ENCODE results near the gene RAB11FIP3.

Gene RAB11FIP3

DNA sequence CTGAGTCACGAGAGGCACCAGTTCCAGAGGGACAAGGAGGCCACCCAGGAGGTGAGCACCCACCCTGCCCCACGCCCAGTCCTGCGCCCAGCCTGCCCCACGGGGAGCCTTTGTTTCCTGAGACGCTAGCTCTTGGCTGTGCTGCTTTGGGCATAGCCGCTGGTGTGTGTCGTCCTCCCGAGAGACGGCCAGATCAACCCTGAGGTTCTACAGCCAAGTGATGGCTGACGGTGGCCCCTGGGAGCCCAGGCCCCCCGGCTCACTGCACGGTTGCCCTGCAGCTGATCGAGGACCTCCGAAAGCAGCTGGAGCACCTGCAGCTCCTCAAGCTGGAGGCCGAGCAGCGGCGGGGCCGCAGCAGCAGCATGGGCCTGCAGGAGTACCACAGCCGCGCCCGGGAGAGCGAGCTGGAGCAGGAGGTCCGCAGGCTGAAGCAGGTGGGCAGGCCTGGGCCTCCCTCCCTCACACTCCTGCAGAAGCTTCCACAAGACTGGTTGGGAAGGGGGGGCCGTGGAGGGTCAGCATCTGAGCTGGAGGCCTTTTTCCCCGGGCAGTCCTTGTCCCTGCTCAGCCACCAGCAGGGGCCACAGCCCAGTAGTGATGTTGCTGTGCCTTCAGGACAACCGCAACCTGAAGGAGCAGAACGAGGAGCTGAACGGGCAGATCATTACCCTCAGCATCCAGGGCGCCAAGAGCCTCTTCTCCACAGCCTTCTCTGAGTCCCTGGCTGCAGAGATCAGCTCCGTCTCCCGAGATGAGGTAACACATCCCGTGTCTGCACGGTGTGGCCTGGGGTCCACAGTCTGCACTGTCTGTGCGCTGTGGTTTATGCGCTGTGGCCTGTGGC is 94.6 kb downstream of the RAB11FIP3 start:
- no peak for DNase-seq

DNA sequence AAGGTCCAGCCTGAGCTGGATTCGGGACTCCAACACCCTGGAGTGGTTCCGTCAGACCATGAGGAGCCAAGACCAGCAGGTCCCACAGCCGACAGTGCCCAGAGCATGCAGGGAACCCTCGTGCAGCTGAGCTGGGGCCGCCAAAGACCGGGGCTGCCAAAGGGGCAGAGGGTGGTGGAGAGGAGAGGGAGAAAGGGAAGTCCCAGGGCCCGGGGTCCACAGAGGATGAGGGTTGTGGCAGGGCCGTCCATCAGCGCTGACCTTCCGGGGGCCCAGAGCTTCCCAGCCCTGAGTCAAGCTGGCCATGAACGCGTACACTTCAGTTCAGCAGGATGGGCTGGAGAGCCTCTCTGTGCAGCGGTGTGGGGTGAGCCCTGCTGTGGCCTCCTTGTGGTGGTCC is 95.4 kb downstream of the RAB11FIP3 start:
- no peak for DNase-seq

DNA sequence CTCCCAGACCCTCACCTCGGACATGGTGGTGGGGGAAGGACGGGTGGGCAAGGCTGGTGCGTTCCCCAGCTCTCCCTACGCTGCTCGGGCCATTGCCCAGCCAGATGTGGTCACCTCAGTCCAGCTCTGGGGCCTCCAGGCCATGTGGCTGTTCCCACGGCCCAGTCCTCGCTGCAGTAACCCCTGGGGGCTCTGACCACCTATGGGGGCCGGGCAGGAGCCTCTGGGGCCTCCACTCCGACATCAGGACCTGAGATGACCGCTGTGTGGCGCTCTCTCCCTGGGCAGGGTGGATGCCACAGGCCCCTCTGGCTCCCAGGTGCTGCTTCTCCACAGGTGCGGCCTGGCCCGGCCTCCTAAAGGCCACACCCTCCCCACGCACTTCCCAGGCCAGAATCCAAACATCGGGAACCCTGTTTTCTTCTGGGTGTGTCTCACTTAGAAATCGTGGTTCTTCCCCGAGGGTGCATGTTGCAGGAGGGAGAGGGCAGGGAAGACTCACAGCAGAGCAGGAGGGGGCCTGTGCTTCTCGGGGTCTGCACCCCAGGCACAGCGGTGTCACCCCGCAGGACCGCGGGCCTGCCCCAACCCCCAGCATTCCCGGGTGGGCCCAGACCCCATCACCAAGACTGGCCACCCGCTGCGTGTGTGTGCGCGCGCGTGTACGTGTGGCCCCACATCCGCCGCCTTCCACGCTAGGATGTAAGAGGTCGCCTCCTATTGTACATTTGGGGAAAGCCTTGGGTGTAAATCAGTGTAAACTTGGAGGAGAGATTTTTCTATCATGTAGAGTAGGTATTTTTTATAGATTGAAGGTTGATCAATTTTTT is 96.1 kb downstream of the RAB11FIP3 start:
- DNase-seq: no peak

DNA sequence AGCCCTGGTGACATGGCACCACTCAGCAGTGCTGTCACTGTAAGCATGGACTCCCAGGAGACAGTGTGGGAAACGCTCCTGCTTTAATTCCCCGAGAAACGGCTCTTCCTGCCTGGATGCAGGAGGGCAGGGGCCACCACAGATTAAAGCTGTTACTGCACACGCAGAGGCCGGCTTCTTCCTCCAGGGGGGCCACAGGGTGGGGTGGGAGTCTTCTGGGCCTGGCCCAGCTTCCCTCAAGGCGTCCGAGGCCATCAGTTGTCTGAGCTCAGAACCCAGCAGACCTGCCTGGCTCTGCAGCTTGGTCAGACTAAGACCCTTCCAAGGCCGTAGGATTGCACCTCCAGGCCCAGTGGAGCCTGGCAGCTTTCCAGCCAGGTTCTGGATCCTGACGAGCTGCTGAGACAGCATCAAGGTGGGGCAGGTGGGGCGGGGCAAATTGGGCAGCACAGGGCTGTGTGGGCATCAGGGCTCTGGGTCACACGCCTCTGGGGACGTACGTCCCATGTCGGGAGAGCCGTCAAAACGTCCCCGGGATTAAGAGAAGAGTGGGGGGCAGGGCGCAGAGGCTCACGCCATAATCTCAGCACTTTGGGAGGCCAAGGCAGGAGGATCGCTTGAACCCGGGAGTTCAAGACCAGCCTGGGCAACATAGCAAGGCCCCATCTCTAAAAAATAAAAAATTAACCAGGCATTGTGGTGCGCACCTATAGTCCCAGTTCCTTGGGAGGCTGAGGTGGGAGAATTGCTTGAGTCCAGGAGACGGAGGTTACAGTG is 97.1 kb downstream of the RAB11FIP3 start:
- no peak for DNase-seq

DNA sequence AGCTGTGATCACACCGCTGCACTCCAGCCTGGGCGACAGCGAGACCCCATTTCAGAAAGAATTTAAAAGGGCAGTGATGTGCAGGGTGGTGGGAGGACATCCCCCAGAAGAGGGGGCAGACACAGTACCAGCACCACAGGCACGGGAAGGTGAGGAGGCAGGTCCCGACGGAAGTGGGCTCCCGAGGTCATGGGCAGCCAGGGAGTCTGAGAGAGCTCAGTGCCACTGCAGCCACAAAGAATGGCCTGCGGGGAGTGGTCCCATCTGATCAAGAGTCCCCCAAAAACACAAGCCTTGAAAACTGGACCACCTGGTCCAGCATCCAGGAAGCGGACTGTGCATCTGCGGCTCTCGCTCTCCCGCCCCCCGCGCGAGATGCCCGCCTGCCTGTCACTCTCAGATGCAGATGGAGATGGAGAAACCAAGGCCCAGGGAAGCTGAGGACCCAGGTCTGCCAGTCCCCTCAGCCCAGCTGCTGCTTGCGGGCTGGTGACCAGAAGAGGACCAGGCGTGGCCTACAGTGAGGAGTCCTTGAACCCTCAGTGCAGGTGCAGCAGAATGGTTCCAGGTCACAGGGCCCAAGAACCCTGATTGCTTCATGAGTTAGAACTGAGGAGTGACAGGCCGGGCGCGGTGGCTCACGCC is 97.8 kb downstream of the RAB11FIP3 start:
- DNase-seq: no peak

DNA sequence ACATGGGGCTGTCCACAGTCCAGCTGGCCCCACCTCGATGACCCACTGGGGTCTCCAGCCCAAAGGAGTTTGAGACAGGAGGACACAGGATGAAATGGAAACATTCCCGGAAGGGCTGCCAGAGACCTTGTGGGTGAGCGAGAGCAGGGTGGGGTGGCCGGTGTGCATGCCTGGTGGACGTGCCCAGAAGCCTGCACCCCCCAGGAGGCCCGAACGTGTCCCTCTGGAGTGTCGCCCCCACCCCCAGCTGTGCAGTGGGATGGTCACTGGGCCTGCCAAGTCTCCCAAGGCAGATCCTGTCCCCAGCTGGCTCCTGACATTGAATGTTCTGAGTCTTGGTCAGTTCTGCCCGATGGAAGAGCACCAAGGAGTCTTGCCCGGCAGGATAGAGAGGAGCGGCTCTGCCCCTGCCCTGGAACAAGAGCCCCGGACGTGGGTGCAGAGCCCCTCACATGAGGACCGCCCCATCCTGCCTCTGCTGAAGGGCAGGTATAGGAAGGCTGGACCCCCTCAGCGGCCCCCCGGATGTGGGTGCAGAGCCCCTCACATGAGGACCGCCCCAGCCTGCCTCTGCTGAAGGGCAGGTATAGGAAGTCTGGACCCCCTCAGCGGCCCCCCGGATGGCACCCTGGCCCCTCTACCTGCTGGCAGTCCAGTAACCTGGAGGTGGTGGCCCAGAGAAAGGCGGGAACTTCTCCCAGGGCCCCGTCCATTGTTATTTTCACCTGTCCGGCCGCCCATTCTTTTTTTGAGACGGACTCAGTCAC is 99.0 kb downstream of the RAB11FIP3 start:
- no peak for DNase-seq

DNA sequence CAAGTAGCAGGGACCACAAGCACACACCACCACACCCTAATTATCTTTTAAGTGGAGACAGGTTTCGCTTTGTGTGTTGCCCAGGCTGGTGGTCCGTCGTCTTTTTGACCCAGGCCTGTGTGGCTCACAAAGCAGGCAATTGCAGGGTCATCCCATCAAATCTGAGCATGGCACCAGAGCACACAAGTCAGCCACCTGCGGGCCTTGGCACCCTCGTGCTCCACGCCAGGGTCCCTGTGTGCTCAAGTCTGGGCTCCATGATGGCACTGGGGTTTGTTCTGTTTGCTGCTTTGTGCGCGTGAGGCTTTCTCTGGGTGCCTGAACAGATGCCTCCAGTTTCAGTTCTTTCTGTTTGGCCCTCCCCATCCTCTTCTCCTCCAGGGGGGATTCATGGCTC is 99.7 kb downstream of the RAB11FIP3 start:
- no peak for DNase-seq

DNA sequence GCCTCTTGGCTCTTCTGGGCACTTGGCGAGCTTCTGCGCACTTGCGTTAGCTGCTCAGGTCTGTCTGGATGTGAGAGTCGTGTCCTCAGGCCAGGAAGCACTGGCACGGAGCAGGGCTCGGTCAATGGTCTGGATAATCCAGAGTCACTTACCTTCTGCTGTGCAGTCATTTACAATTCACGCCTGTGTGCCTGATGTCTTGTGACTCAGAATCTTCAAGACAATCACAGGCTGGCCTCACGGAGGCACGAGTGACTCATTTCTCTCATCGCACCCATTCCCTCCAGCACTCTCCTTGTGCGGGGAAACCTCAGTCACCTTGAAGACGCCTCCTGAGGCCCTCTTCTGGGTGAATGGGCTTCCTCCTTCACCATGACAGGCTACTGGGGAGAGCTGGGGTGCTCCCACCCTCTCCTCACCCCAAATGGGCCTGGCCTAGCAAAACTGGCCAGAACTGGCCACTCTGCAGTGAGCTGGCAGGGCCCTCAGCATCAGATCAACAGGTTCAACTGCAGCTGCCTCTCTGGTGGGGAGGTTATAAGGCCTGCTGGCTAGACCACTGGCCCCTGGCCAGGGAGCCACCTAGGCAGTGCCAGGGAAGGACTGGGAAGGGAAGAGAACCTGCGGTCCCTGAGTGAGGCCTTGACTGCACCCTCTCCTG is 100.2 kb downstream of the RAB11FIP3 start:
- no peak for DNase-seq

DNA sequence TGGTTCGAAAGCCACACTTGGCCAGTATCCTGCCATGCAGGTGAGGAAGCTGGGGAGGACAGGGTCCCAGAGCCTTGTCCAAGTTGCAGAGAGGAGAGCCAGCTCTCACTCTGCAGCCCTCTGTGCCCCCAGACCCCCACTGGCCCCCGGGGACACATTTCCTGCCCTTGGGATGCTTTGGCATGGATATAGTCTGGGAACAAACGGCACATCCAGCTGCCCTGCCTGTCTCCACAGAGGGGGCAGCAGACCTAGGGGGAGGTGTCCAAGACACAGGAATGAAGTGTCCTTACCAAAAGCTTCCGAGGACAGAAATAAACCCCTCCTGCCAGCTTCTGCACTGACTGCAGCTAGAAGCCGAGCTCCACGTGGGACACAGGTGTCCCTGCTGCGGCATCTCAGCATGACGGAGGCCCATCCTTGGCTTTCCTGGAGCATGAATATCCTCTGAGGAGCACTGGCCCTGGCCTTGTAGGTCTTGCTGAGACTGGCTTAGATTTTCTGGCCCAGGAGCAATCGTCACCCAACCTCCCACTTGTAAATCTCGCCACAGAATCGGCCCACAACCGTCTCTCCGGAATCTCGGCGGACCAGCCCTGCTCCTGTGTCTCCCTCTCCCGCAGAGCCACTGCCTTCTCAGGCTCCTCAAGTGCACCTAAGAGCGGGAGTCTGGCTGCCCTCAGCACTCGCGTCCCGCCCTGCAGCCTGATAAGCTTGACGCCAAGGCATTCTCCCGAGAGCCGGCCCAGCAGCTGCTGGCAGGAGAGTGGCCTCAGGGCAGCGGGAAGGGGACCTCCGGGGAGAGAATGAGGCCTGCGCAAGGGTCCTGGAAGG is 100.9 kb downstream of the RAB11FIP3 start:
- DNase-seq: no peak

DNA sequence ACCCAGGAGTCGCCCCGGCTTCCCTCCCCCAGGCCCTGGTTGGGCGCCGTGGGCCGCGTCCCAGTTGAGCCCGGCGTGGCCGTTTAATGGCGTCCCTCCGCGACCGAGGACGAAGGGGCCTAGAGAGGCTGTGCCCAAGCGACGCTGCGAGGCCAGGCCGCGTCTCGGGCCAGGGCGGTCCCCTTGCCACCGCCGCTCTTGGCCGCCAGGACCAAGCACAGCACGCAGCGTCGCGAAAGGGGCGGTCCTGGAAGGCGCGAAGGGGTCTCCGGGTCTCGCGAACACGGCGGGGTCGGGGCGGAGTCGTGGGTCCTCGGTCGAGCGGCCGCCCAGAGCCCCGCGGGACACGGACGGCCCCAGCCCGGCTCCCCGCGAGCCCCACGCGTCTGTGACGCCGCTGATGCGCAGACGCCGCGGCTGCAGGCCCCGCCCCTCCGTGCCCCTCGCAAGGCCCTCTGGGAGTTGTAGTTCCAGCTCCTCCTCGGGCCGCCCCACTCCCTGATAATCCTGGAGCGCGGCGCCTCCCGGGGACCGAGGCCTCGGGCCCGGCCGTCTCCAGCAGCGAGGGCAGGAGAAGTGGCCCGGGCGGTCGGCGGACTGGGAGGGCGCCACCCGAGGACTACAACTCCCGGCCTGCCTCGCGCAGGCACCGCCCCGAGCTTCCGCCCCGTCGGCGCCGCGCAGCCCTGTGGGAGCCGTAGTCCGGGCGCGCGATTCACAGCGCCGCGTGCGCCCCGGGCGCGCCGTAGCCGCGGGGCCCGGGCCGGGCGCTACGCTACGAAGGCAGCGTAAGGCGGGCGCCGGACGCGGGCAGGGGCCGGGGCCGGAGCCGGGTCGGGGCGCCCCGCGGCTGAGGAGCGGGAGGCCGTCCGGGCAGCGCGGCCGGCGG is 101.8 kb downstream of the RAB11FIP3 start, which contains the start of gene CAPN15:
TSS of gene CAPN15 (plus strand) at position 698 of the 889 bp plus-strand sequence. CDS start 19,127 bp downstream, outside the sequence.
- DNase-seq: peak in 1 of 2 experiments; percentile 51

DNA sequence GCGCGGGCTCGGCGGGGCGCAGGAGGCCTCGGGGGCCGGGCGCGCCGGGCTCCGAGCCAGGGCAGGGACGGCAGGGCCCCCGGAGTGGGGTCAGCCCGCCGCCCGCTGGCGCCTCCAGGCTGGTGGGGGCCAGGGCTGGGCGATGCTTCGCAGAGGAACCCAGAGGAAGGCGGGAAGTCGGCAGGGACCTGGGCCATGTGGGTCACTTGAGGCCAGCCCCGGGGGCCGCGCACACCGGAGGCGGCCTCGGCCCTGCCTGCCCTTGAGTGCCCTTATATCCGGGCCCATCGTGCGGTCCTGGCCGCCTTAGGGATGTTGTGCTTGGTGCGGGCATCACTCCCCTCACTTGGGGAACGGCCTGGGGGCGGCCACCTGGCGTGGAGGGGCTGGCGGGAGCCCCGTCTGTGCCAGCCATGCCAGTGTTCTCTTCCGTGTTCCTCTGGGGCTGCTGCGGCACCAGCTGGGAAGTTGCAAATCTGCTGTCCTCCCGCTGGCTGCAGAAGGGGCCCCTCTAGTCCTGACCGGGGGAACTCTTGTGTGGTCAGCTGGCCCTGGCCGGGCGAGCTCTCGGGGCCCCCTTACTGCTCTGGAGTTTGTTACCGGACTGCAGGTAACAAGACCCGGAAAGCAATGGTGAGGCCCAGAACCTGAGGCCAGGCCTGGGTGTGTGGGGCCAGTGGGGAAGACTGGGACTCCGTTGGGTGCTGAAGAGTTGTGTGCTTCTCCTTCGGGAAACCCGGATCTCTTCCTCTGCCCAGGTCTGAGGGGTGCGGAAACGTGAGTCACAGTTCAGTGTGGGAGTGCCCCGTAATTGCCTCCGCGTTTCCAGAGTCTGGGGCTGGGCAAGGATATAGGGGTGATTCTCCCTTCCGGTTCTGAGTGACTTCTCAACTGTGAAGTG is 102.9 kb downstream of the RAB11FIP3 start:
- no peak for DNase-seq

DNA sequence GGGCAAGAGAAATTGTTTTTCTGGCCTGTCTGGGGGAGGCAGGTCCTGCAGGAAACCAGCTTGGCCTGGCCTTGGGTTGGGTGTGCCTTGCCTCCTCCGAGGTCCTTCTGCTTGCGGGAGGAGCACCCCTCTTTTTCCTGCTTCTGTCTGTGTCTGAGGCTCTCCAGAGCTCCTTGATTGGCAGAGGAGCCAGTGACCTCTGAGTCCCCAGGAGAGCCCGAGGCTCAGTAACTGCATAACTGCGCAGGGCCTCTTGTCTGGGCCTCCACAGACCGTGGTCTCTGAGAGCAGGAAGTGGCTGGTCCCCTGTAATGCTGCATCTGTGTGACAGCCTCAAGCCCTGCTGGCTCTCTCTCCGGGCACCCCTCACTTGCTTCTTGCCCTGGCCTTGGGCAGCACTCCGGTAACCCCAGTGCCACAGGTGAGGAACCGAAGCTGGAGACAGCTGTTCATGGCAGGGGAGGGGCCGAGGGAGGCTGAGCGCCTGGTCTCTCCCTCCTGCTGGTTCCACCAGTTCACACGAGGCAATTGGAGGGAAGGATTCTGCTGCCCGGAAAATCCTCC is 103.6 kb downstream of the RAB11FIP3 start:
- DNase-seq: no peak

DNA sequence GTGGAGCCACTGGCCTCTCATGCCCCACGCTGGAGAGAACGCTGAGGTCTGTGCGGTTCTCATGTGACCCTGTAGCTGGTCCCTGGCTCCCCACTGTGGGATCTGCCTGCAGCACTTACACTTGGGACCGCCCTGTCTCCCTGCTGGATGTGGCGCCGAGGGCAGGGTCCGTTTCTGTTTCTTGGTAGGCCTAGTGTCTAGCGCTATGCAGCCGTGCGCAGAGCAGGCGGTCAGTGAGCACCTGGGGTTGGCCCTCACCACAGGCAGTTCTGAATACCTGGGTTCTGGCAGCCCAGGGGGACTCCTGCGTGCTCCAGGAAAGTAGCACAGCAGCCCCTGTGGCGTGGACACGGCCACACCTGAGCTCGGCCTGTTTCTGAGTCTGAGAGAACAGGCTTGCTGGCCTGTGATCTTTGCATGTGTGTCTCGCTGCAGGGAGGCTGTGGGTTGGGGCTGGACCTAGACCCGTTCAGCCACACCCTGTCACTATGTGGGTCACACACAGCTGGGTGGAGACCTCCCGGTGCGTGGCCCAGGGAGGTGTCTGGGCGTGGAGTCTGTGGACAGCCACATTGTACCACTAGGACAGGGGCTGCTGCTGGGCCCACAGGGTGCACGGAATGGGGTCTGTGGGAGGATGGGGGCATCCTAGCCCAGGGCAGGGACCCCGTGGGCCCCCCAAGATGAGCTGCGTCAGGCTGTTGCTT is 104.8 kb downstream of the RAB11FIP3 start:
- no peak for DNase-seq

DNA sequence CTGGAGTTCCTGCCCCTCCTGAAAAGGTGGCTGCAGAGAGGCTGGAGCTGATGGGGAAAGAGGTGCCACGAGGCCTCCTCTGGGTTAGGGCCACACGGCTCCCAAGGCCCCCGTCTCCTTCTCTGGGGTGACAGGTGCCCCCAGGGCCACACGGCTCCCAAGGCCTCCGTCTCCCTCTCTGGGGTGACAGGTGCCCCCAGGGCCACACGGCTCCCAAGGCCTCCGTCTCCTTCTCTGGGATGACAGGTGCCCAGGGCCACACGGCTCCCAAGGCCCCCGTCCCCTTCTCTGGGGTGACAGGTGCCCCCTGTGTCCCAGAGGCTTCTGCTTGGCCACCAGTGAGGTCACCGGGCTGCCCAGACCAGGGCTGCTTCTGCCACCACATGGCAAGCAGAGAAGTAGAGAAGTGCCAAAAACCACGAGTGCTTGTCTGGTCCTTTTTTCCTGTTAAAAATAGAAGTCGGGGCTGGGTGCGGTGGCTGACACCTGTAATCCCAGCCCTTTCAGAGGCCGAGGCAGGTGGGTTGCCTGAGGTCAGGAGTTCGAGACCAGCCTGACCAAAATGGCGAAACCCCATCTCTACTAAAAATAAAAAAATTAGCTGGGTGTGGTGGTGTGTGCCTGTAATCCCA is 106.2 kb downstream of the RAB11FIP3 start:
- DNase-seq: no peak

DNA sequence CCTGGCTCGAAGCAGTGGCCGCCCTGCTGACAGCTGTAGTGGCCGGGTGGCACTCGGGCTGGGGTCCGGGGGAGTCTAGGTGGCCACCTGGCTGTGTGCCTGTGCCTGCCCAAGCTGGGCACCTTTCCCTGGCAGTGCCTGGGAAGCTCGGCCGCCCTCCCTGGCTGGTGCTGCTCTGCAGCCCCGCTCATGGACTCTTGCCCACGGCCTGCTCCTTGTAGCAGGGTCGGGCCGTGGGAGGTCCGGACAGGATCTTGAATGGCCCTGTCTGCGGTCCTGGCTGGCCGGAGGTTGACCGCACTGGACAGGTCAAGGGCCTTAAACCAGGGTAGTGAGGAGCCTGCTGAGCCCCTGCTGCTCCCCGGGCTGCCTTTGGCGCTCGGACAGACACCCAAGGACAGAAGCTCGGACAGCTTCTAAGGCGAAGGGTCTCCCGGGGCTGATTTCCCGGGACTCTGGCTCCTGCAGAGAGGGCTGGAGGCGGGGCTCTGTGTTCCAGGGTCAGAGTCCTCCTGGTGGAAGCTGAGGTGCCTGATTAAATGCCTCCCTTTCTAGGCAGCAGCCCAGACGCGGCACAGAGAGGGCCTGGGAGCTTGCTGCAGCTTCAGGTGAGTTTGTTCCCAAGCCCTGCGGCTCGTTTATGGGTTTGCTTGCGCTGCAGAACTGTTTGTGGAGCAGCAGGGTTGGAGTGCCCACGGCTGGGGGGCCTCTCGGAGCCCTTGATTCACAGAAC is 108.1 kb downstream of the RAB11FIP3 start:
- no peak for DNase-seq

DNA sequence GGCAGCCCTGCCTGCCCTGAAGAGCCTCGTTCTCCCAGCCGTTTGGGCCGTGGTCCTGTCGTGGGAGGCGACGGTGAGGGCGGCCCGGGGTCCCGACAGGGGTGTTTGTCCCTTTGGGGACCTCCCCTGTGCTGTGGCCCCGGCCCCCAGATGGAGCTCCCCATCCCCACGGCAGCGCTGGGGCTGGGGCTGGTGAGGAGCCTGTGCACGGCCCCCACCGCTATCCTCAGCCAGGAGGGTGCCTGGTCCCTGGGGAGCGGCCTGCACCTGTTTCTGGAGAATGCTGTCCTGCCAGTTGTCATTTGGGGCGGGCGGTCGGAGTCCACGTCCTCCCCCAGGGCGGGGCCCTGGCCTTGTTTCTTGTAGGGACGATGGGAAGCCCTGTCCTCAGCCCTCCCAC is 108.7 kb downstream of the RAB11FIP3 start:
- no peak for DNase-seq

Measured in cerebellar nuclear complex (tissue), 1 donor.